ENCODE data around the gene ATE1.
A peak's percentile ranks its signal among the peaks of the same experiment; 100 is the strongest.
"Not testable (repeated sequence)": the region's sequence is repeated elsewhere in the genome, so short reads cannot be mapped to it uniquely, and the experiment has no call there.

The ATE1 gene

DNA sequence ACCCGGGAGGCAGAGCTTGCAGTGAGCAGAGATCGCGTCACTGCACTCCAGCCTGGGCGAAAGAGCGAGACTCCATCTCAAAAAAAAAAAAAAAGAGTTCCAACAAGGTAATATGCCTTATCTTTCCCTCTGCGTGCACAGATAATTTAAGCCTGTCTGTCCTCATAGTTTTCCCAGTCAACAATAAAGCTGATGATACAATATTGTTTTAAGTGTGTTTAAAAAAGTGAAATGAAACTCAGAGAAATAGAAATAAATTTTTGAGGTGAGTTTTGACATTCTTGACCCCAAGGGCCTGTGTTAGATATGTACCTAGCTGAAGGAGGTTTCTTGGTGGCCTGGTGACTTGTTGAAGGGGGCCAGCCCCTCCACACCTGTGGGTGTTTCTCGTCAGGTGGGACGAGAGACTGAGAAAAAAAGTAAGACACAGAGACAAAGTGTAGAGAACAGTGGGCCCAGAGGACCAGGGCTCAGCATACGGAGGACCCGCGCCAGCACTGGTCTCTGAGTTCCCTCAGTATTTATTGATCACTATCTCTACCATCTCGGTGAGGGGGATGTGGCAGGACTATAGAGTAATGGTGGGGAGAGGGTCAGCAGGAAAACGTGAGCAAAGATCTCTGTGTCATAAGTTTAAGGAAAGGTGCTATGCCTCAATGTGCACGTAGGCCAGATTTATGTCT, 1.9 kb upstream of the ATE1 start:
- DNase-seq, result not testable (repeated sequence)

GRCh38 chr10:121928528-121928884, 675 bp upstream of the ATE1 start:
- DNase-seq, result no peak

- peak; percentile 71 for DNase-seq
Measured at GRCh38 chr10:121927318-121927840, 452 bp downstream of the ATE1 start.

DNA sequence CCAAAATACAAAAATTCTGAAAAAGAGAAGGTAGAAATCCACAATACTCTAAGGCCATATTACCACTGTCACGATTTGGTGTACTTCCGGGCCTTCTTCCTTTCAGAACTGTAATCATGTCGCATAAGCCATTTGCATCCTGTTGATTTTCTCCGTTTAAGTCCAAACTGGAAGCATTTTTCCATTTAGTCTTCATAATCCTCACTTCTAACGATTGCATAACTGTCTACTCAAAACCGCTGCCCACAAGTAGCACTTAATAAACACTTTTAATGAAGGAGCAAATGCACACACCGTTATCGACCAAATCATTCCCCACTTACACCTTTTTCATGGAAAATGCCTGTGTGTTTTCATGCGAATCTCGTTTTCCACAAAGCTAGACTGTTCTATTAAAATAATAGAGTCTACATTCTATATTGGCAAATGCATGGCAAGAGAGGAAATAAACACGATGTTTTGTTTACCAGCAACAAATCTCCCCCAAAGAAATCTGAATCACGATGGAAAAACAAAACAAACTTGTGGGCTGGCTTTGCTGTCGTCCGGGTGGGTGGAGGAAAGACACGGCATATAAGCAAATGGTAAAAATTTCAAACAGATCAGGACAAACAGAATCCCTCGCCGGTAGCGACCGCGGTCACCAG, 1.0 kb downstream of the ATE1 start:
- no peak for DNase-seq

DNA sequence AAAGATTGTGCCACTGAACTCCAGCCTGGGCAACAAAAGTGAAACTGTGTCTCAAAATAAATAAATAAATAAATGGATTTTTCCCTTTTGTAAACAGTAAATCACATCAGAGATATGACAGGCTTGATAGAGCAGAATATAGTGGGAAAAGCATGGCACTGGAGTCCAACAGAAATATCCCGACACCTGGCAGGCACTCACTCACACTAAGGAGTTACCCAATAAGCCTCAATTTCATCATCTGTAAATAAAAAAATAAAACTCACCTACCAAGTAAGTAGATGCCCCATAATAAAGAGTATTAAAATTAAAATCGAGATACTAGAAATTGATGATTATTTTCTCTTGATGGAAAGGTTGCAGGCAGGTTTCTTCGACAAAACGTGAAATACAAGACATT, 1.7 kb downstream of the ATE1 start:
- DNase-seq, result no peak

GRCh38 chr10:121921238-121921931, 6.4 kb downstream of the ATE1 start:
- no peak for DNase-seq

DNA sequence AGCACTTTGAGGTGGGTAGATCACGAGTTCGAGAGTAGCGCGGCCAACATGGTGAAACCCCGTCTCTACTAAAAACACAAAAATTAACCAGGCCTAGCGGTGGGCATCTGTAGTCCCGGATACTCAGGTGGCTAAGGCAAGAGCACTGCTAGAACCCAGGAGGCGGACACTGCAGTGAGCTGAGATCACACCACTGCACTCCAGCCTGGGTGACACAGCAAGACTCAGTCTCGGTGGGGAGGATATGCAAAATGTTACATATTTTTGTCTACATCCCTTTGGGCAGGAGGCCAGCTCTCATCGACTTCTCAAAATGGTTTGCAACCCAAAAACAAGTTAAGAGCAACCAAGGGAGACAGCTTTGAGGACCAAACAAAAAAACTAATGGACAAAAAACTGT, 8.2 kb downstream of the ATE1 start:
- no peak for DNase-seq

GRCh38 chr10:121918800-121919199, 9.0 kb downstream of the ATE1 start:
- not testable (repeated sequence) for DNase-seq

GRCh38 chr10:121914661-121915060, 13.2 kb downstream of the ATE1 start:
- DNase-seq, result no peak

- DNase-seq, result no peak
Measured at GRCh38 chr10:121911421-121911697, 16.5 kb downstream of the ATE1 start.

DNA sequence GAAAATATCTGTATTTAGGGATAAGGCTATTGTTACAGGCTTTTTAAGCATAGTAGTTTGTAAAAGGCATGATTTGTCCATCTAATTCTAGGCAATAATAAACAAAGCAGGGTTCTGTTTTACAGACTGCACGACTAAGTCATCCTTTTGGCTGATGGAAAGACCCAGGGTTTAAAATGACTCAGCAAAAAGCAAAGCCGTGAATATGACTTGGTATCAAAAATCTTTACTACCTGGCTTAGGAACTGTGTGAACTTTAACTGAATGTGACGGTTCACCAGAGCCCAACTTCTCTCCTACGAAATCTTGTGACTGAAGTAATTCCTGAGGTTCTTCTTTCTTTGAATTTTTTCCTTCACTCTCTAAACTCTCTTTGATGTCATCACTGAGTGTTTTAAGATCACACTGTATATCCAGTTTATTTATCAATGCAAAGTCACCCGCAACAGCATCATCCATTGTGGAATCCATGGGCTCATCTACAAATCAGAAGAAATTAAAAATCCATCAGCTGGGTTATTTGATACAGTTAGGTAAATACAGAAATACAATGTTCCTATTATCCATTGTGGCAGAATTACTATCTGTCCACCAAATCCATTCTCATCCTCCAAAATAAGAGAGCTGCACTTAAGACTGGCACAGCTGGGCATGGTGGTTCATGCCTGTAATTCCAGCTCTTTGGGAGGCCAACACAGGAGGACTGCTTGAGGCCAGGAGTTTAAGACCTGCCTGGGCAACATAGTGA, 17.0 kb downstream of the ATE1 start:
- no peak for DNase-seq

DNA sequence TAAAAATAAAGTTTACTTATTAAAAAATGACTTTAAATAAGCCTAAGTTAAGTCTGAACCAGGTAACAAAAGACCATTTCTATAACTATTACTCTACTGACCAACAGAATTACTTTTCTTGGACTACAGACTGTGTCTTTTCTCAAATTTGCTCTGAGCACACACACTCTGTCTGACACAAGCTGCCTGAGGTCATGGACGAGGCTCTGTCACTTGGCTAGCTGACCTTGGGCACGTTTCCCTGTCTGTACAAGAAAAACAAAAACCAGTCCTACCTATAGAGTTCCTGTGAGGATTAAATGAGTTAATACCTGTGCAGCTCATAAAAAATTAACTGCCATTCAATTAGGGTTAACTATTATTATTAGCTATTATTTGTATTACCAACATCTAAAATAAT, 22.9 kb downstream of the ATE1 start:
- DNase-seq, result no peak

GRCh38 chr10:121900443-121901174, 27.2 kb downstream of the ATE1 start:
- no peak for DNase-seq

DNA sequence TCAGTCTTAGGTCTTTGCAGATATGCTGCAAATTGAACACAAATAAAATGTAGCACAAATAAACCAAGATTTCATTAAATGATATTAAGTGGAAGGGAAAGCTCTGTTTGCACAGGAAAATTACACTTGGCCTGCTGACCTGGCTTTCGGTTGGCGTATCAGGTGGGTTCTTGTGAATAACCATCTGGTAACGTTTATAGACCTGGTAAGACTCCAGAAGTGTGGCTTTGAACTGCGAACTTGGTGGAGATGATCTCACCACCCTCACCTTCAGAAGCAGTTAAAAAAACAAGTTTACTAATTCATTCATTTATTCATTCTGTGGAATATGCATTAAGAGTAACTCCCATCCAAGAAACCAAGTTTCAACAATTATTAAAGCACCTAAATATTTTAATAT, 28.1 kb downstream of the ATE1 start:
- DNase-seq, result no peak

DNA sequence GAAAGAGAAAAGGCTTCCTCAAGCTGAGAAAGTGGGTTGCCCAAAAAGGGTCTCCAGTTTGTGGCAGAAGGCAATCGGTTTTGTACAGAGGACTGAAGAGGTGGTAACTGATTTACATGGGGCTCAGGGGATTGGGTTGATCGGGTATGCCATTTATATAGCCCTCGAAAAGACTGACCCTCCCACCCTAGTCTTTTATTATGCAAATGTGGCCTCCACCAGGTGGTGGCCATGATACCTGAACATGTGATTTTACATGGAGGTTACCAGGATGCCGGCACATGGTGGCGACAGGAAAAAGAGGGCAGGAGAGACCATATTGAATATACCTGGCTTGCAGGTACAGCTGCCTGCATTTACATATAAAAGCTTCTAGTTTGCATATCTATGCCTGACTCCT, 36.7 kb downstream of the ATE1 start:
- no peak for DNase-seq

GRCh38 chr10:121889212-121889611, 38.6 kb downstream of the ATE1 start:
- no peak for DNase-seq

DNA sequence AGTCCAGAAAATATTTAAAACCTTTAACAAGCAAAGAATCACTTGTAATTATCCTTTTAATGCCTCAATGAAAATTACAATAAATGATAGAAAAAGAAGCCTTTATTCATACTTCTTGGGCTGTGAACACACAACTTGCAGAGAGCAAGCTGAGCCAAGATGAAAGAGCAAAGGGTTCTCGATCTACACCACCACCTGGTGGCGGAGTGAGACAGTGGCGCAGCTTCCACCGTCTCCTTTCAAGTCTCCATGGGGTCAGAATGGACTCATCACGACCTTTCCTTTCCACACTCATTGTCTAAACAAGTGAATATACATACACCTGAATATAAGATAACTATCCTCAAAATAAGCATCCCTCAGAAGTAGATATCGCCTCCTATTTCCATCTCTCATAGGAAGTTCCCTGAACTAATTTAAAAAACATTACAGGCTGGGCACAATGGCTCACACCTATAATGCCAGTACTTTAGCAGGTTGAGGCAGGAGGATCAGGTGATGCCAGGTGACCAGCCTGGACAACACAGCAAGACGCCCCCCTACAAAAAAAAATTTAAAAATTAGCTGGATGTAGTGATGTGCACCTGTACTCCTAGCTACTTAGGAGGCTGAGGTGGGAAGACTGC, 40.7 kb downstream of the ATE1 start:
- DNase-seq, result peak; percentile 49

GRCh38 chr10:121886181-121886580, 41.6 kb downstream of the ATE1 start:
- DNase-seq, result no peak

DNA sequence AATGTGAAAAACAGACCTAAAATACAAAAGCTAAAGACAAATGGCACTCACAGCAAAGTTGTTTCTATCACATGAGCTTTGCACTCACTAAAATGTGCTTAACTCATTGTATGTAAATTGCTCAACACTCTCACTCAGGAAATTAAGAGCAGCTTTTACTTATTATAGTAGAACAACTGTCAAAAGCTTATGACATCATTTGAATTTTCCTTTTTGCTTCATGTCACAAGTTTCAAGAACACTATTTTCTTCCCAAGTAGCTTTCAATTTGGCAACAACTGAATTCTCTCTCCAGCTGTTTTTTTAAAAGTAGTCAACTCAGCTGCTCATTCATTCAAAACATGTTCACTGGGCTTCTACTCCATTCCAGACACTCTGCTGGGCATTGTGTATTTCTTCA, 46.9 kb downstream of the ATE1 start:
- no peak for DNase-seq

DNA sequence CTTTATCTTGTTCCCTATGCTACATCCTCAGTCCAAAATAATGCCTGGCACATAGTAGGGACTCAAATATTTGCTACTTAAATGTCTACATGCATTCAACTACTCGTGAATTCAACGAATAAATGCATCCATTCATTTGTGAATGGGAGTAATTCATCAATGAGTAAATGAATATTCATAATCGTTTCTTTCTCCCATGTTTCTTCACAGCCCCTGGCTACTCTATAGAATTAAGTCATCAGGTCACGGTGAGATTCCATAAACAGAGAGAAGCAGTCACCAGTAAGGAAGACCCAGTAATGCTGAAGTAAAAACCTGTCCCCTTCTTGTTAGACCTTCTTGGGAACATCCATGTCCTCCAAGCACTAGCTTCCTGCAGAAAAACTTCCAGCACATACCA, 48.4 kb downstream of the ATE1 start:
- DNase-seq, result no peak

- DNase-seq, result no peak
Measured at GRCh38 chr10:121873236-121873635, 54.6 kb downstream of the ATE1 start.

DNA sequence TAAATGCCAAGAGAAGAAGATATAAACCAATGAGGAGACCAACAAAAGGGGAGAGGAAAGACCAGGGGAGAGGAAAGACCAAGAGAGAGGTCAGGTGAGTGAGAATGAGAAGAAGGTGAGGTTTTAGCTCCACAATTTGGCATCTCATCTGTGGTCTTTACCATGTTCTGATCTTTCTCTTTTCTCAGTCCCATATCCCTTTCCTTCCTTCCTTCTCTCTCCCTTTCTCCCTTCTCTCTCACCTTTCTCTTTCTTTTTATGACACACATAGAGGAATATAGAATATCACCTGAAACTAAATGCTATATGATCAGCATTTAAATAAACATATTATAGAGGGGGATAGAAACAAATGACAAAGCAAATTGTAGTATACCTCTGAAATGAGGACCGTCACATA, 57.4 kb downstream of the ATE1 start:
- no peak for DNase-seq
